HG02642 (cell line): ENCODE data around the gene AGAP1.

ENCODE experiments used
- ATAC-seq: cut with Tn5 transposase; IDR thresholded peaks from one replicate; pipeline ENCODE4 v1.9.1; 2021; ENCODE audit warnings: mild to moderate bottlenecking; ENCODE audit not compliant: unreplicated experiment, poor library complexity

The AGAP1 gene

DNA sequence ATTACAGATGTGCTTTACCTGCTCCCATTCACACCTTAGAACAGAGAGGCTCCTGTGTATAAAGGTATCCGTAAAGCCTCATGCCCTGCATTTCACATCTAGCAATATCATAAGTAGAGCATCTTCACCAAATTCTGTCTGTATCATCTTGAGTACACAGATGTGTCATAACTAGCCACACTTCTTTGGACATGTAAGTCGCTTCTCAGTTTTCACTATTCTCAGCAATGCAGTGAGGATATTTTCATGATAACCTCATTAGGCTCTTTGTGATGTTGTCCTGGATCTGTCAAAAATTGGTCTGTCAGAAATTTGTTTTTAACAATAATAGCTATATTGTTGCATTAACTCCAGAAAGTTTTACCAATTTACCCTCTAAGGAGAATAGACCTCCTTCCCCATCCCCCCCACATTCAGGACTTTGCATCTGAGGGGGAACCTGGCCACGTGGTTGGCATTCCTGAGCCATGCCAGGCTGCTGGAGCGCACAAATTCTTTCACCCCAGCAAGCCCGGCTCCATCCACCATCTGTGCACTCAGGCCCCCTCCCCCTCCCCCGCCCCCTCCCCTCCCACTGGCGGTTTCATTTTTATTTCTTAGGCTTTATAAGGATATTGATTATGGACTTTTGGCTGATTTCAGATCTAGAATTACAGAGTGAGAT lies 34.1 kb downstream of the AGAP1 start:
- ATAC-seq = no peak

DNA sequence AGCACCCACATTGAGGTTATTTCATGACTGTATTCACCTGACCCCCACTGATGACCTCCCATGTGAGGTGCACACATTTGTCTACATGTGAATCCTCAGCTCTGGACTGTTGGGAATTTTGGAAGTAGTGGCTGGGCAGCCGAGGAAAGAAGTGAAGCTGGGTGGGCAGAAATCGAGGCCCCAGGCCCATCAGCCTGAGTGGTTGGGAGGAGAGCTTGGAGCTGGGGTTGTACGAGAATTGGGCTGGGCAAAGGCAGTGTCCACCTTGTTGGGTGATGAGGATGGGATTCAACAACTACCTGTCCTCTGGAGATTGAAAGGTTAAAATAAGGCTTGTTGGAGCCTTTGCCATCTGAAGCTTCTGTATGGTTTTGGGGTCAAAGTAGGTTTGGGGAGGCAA lies 35.8 kb downstream of the AGAP1 start:
- no peak for ATAC-seq

DNA sequence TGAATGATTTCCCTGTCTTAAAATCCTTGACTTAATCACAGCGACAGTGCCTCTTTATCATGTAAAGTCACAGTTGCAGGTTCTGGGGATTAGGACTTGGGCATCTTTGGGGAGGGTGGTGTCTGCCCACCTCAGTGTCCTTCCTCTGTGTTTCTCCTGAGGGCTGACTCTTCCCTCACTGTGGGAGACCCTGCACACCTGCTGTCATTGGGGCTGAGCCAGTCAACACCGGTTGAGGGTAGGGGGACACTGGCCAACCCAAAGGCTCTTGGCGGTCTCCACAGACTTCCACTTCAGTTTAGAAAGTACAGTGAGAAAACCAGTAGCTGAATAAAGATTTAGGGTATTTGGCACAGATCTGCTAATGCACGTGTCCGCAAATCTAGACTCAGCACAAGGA lies 36.9 kb downstream of the AGAP1 start:
- no peak for ATAC-seq

DNA sequence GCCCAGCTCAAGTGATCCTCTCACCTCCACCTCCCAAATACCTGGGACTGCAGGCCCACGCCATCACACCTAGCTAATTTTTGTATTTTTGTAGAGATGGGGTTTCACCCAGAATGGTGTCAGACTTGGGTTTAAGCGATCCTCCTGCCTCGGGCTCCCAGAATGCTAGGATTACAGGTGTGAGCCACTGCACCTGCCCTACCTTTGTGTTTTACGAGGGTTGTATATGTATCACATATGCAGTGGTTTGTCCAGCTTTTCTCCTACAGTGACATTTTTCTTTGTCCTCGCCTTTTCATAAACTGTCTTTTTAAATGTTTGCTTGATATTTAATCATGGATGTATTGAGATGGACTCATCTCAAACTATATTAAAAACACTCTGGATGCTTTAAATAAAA lies 38.5 kb downstream of the AGAP1 start:
- no peak for ATAC-seq

DNA sequence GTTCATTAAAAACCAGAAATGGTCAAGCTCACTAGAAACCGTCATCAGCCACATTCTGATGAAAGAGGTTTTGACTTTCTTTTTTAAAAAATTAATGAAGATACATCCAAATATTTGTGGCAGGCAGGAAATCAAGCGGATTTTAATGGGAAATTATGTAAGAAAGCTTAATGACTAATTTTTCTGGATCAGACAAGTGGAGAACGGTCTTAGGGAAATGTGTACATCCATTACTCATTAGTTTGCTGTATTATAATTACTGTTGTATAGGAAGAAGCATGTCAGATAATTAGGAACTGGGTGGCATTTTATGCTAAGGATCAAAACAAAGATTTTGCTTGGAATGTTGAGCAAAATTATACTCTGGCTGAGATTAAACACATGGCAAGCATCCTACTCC lies 39.4 kb downstream of the AGAP1 start:
- no peak for ATAC-seq

DNA sequence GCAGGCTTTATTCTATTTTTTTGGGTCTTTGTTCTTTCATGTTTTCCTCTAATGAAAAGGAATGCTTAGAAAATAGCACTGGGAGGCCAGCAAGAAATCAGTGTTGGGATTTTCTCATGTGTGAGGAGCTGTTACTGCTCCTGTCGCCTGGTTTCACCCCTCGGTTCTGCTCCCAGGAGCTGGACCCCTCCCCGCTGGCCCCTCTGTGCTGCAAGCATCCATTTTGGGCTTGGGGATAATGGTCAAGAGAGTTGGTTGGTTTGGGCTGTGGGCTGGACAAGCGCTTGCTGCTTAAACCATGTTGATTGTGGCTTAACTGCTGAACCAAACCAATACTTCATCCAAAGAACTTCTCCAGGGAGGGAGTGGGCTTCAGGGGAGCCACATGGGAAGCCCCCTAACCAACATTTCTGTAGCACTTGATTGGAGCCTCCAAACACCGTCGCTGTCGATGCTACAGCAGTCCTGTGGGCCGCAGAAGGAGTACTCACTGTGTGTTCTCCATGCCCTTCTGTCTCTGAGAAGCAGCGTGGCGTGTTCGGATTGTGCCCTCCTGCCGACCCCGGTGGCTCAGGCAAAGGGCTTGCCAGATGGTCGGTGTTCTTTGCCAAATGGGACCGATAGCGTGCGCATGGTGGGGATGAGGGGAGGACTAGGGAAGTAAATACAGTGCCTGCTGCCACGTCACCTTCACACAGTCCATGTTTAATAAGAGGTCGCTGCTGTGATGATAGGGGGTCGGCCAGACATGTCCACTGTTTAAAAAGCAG lies 40.0 kb downstream of the AGAP1 start:
- no peak for ATAC-seq

DNA sequence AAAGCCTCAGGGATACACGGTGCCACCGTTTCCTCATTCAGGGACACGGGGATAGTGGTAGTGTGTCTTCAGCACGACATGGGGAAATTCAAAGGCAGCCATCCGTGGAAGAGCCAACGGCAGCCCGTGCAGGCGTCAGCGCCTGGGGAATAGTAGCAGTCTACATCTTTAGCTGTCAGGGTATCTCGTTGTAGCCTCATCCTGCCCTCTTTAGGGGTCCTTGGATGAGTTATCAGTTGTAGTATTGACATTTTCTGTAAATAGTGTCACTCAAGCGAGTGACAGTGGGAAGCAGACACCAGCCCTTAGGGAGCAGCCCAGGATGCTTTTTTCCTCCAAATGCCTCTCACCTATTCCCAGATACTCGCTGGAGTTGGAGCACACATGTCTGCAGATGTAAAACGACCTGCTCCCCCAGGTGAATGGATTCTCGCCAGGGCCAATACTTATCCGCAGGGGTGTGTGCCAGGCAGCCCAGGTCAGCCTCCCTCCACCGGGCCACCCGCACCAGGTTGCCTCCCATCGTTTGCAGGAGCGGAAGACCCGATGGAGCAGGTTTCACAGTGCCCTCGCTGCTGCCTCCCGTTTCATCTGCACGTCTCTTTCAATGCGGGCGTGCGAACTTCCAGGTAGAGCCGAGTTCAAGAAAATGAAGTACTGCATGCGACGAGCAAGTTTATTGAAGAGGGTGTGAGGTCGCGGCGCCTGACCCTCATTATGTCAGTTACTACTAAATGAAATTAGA lies 41.0 kb downstream of the AGAP1 start:
- ATAC-seq = no peak

DNA sequence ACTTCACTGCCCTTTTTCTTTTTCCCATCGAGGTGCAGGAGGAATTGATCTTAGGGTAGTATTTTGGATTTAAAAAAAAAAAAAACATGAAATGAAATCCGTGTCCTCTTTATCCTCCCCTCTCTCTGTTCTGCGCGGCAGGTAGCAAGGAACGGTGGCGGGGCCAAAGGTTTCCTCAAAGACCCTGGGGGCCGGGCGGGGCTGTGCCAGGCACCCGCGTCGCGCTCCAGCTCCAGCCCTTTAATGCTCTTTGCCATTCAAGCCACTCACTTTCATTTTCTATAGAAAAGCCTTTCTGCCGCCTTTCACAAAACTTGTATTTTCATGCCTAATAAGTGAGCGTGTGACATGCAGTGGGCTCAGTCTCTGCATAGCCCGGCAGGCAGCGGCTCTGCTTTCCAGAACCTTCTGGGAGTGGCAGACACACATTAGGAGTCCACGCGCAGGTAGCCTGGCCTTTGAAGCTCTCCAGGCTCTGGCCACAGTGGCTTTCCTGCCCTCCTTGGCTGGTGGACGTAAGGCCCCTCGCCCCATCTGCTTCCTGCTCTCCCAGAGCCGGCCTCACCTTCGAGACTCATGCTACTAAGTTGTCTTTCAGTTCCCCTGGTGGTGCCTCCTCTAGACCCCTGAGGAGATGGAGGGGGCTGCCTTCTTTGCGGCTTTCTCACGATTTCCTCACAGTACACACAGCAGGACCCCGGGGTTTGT lies 41.7 kb downstream of the AGAP1 start:
- ATAC-seq = no peak

DNA sequence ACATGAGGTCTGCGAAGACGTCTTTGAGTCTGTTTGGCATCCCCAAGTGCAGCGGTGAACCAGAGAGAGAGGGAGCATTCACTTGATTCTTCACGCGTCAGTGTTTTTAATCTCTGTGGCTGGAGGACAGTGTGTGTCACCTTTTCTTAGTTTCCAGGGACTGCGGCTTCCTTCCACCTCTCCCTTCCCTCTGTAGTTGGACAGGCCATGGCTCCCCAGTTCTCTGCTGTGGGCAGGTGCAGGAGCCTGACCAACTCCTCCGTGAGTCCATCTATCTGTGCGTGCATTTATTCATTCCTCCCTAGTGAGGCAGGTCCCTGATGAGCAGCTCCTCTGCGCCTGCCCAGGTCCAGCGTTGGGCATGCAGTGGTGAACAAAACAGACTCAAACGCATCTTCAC lies 42.9 kb downstream of the AGAP1 start:
- ATAC-seq = no peak

DNA sequence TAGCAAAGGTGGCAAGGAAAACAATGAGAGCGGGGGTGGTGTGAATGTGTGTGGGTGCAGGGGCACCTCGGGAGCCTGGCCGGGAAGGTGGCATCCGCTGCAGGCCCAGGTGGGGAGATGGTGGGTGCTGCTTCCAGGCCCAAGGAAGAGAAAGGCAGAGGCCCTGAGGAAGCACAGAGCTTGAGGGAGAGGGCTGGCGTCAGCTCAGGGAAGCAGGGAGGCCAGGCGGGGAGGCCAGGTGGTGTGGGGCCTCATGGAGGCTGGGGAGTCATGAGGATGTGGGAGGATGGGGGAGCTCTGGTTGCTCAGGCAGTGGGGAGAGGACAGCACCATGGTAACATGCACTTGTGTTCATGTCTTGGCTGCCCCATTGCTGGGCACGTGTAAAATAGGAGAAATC lies 43.3 kb downstream of the AGAP1 start:
- ATAC-seq = no peak

DNA sequence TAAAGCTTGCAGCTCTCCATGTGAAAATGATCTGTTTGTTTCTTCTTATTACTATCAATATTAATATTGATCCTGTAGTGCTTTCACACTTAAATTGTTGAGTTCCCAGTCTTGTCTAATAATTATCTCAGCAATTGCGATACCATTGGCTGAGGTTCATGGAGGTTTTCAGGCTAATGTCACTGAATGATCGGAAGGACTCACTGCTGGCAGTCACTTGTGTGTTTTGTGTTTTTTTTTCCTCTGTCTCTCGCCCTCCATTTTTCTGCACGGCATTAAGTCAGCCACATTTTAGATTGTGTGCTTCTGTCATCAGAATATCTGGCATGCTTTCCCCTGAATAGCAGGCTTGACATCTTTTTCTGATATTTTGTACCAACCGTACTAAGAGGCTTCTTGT lies 43.7 kb downstream of the AGAP1 start:
- no peak for ATAC-seq

DNA sequence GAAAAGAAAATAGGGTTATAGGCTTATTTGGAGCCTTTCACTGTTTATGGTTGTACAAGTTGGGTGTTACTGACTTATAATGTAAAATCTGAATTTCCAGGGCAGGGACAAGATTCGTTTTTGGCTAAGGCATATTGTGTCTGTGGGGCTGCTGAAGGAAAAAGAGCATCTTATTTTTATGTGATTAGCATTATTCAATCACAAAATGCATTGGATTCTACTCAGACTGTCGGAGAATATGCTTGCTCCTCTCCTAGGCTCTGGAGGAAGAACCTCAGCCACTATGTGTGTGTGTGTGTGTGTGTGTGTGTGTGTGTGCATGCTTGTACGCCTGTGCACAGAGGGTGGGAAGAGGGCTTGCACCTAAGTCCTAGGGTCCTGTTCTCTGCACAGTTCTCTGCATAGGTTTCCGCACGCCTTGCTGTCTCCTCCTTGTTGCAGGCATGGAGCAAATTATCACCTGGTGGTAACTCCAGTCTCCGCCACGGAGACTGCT lies 44.3 kb downstream of the AGAP1 start:
- ATAC-seq = no peak

DNA sequence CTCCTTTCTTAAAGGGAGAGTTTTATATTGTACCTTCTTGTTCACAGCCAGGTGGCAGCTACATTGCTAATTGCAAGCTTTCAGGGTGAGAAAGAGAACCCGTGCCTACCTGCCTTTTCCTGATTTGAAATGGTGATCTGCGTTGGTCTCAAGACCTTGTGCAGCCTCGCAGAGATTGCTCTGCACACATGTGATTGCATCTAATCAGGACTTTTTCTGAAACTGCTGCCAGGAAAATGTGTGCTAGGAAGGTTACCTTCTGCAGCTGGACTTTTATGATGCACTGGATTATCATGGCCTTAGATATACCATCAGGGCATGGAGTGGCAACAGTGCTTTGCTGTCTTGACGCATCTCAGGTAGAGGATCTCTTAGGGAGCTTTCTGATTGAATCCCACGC lies 45.1 kb downstream of the AGAP1 start:
- ATAC-seq = no peak

DNA sequence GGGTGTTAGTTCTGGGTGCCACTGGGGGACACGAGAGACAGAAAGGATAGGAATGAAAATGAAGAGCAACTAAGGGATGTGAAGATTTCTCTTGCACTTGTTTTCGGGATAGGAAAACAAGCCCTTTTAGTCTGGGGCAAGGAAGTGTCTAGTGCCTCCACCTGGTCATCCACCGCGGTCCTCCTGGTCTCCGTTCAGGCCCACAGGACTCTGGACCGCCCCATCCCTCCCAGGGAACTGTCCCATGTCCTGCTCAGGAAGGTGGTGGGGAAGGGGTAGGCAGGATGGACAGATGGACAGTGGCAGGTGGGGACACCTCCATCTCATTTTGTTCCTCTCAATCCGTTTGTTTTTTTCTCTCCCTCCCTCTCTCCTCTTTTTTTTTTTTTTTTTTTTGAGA lies 45.9 kb downstream of the AGAP1 start:
- ATAC-seq = no peak

DNA sequence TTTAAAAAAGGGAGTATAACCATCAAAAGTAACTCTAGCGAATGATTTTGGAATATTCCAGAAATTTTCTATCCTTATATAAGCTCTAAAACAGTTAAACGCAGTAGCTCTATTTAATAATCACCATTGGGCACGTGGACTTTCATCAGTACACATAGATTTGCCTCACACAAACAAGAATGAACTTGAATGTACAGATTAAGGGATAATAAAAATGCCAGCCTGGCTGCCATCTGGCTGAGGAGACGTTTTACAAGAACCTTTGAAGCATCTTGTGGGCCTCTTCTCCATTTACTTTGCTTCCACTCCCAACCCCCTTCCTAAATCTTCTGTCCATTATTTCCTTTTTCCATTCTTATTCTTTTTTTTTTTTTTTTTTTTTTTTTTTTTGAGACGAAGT lies 47.2 kb downstream of the AGAP1 start:
- no peak for ATAC-seq

DNA sequence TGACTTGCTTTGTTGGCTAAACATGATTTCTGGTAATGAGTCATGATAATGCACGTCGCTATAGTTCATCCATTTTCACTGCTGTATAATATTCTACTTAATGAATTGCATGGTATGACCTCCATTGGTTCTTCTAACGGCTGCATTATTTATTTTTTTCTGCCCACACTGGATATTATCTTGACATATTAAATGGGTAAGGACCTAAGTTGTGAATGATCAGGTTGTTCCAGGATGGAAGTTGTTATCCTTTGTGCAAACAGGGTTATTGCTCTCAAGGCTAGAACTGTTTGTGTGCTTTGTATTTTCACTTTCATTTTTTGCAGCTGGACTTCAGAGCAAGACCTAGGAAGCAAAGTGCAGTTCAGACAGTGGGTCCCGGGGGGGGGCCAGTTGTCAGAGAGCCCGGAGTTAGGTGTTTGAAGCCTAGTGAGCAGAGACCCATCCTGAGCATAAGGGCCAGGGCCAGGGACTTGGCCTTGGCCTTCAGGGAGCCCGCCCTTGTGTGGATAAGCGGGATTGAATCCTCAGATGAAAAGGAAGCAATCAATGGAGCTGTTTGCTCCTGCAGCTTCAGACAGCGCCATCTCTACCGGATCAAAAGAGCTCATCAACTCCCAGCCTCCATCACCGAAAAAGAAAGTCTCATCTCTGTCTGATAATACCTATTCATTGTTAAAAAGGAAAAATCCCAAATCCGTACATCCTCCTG lies 48.2 kb downstream of the AGAP1 start:
- ATAC-seq = no peak

DNA sequence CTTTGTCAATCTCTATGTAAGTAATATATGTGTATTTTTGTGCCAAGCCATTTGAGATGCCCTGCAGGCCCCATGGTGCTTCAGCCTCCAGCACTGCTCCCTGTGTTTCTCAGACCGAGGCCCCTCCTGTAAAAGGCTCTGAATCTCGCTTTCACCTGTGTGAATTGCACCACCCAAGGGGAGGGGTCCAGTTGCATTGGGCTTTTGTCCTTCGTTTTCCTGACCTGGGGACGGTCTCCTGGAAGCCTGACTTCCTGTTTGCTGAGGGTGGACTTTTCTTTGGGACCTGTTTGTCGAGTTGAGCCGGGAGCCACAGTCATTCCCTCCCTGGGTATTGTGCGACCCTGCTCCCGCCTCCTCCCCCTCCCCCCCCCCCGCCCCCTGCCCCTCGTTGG lies 48.9 kb downstream of the AGAP1 start:
- ATAC-seq = no peak

DNA sequence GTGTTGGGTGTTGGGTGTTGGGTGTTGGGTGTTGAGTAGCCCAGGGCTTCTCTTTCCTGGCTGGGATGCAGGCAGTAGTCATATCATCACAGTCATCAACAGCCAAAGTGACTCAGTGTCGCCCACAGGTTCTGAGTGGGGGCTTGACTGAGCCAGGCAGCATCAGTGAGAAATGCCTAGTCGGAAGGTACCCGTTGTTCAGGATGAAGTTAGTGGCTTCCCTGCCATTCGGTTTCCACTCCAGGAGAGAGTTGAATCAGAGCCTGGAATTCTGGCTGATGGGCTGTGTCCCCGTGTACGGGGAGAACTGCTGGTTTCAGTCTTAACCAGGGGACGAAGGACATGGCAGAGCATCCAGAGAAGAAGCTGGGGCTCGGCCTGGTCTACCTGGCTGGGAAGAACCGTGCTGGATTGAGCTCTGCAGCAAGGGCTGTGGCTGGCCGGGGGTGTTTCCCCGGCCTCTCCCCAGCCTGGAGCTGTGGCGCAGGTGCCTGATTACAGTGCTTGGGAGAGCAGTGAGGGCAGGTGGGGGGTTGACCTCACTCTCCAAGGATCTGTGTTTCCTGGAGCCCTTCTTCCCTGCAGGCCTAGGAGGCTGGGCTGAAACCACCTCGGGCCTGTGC lies 49.4 kb downstream of the AGAP1 start:
- no peak for ATAC-seq

DNA sequence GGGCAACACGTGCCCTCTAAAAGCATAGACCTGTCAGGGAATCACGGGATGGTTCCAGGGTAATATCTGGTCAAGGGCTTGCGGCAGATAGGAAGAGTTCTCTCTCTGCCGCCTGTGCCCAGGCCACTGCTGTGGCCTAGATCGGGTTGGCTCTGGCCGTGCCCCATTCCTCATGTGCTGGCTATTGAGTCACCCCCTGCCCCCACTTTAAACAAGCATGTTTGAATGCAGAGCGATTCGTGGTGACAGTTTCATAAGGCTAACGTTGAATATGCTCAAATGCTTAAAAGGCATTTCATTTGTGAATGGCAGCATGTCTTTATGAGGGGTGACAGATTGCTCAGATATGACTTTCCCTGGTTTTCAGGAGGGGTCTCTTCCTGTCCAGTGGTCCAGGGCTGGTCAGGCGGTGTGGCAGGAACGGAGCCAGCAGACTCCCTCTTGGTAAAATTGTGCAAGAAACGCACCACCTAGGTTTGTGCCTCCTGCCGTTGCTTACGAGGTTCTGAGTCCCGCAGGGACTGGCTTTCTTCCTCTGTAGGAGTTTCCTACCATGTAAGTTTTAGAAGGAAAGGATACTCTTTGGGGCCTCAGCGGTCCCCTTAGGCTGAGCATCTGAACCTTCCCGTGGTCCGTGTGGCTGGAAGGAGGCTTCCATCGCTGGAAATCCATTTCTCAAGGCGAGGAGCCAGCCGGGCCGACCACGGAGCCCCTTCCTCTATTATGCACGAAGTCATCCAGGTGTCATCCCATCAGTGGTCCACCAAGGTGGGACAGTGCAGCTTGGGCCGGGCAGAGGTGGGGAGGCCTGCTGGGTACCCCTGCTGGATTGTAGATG lies 50.2 kb downstream of the AGAP1 start:
- ATAC-seq = no peak
